RWPE2 (cell line): ENCODE measurements around the gene ATXN2.

ENCODE experiments used
- ATAC-seq: fragments of 200-7000 bp; cut with Tn5 transposase; 3 replicates; pipeline ENCODE4 v1.9.1; 2021; ENCODE audit warnings: low read depth
- DNase-seq: peaks from one replicate; pipeline ENCODE4 v3.0.0-alpha.2; 2020; ENCODE audit warnings: low spot score
- H3K27ac ChIP-seq: fragments of 450-650 bp; 2 replicates; pipeline ENCODE4 v1.5.1; 2017; ENCODE audit warnings: mild to moderate bottlenecking; ENCODE audit not compliant: poor library complexity, severe bottlenecking
- H3K27me3 ChIP-seq: fragments of 250-450 bp; sonication (Bioruptor Pico); 2 replicates; pipeline ENCODE4 v1.5.1; 2021; ENCODE audit warnings: mild to moderate bottlenecking, moderate library complexity; ENCODE audit not compliant: insufficient read depth, poor library complexity, severe bottlenecking
- H3K36me3 ChIP-seq: fragments of 250-450 bp; sonication (Bioruptor Pico); 2 replicates; pipeline ENCODE4 v1.5.1; 2020; ENCODE audit warnings: low read depth, mild to moderate bottlenecking, moderate library complexity
- H3K4me1 ChIP-seq: fragments of 250-450 bp; sonication (Bioruptor Pico); 2 replicates; pipeline ENCODE4 v1.5.1; 2021; ENCODE audit warnings: mild to moderate bottlenecking, moderate library complexity; ENCODE audit not compliant: insufficient read depth, poor library complexity, severe bottlenecking
- H3K4me3 ChIP-seq: fragments of 250-450 bp; sonication (Bioruptor Pico); 2 replicates; pipeline ENCODE4 v1.5.1; 2021; ENCODE audit warnings: mild to moderate bottlenecking, moderate library complexity; ENCODE audit not compliant: severe bottlenecking
- H3K9me3 ChIP-seq: fragments of 250-450 bp; sonication (Bioruptor Pico); 2 replicates; pipeline ENCODE4 v1.5.1; 2021; ENCODE audit warnings: mild to moderate bottlenecking, moderate library complexity; ENCODE audit not compliant: severe bottlenecking
- CTCF ChIP-seq: fragments of 450-650 bp; IDR thresholded peaks from one replicate; pipeline ENCODE4 v1.5.1; 2017; ENCODE audit warnings: mild to moderate bottlenecking, moderate library complexity; ENCODE audit not compliant: poor library complexity, severe bottlenecking

Gene ATXN2

GRCh38 chr12:111429828-111430432, 169.2 kb downstream of the ATXN2 start:
- ATAC-seq (no peak), DNase-seq (no peak)
- H3K4me1 ChIP-seq, result peaks cover 54% of the 10 kb centered on the region
- H3K36me3 ChIP-seq, result peaks cover 7% of the 10 kb centered on the region; the same call in 1 of the 2 replicates
- H3K27me3 ChIP-seq, result no peaks in the 10 kb centered on the region
- no peak overlapping the region for H3K4me3 ChIP-seq
- H3K9me3 ChIP-seq, result no peaks in the 10 kb centered on the region
- H3K27ac ChIP-seq, result no peak overlapping the region
- no peak for TF ChIP-seq CTCF

- ATAC-seq (no peak), DNase-seq (peak; percentile 51)
- H3K36me3 ChIP-seq, result peaks cover 10% of the 10 kb centered on the region
- H3K9me3 ChIP-seq, result no peaks in the 10 kb centered on the region
- H3K27me3 ChIP-seq, result no peaks in the 10 kb centered on the region
- no peak for TF ChIP-seq CTCF
- peaks cover 43% of the 10 kb centered on the region for H3K4me1 ChIP-seq
- H3K27ac ChIP-seq, result no peak overlapping the region
- H3K4me3 ChIP-seq, result no peak overlapping the region
Measured at GRCh38 chr12:111428728-111429175, 170.4 kb downstream of the ATXN2 start.

- ATAC-seq (no peak), DNase-seq (no peak)
- no peak overlapping the region for H3K4me3 ChIP-seq
- H3K4me1 ChIP-seq, result peaks cover 39% of the 10 kb centered on the region
- H3K36me3 ChIP-seq, result peaks cover 11% of the 10 kb centered on the region
- H3K27ac ChIP-seq, result no peak overlapping the region
- no peaks in the 10 kb centered on the region for H3K9me3 ChIP-seq
- TF ChIP-seq CTCF, result no peak
- no peaks in the 10 kb centered on the region for H3K27me3 ChIP-seq
Measured at GRCh38 chr12:111428081-111428727, 170.9 kb downstream of the ATXN2 start.

GRCh38 chr12:111427417-111428074, 171.6 kb downstream of the ATXN2 start:
- Histone ChIP-seq H3K9me3 (no peaks in the 10 kb centered on the region), H3K4me3 (no peak overlapping the region), H3K27ac (no peak overlapping the region), H3K27me3 (no peaks in the 10 kb centered on the region), H3K4me1 (peaks cover 33% of the 10 kb centered on the region), H3K36me3 (peaks cover 11% of the 10 kb centered on the region)
- DNase-seq (no peak), ATAC-seq (no peak)
- TF ChIP-seq CTCF, result no peak
